Measurements from ENCODE around the gene ZNF541. TPM values are rescaled to one million over a fixed set of nuclear protein-coding genes. Genes with fewer than 3 reads are reported as not detected.
"Not testable (repeated sequence)": the region's sequence is repeated elsewhere in the genome, so short reads cannot be mapped to it uniquely, and the experiment has no call there.

Gene ZNF541
- total RNA-seq, 1 donor from 2014 or later: 0.12 TPM

DNA sequence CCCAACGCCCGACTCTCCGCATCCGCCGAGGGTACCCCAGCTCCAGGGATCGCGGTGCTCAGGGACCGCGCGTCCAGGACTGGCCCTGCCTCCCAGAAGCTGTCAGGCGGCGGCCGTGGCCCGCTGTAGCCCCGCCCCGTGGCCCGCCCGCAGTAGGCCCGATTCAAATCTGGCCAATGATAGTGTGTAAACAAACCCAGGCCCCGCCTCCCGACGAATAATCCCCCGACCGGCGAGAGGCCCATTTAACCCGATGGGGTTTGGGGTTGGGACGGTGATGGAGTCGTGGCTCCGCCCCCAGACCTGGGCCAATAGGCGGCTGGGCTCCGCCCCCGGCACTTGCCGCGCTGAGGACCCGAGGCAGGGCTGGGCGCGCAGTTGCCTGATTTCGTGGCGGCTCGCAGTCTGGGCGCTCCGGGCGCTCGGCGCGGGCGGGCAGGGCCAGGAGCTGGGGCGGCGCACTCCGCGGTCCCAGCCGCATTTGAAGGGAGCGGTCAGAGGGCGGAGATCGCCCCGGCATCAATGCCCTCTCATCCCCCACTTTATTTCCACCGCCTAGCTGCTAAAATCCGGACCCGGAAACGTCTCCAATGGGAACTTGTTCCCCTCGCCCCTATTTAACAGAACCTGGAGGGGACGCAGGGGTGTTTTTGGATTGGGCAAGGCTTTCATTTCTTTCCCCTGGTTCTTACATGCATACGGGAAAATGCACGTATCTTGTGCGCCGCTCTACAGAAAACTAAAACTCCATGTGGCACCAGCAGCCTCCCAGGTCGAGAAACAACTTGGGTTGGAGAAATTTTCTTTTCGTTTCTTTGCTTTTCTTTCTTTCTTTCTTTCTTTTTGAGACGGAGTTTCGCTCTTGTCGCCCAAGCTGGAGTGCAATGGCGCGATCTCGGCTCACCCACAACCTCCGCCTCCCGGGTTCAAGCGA lies 27.6 kb upstream of the ZNF541 start:
- intact Hi-C loops (cut with micrococcal nuclease): loop anchor here (1.0 to 10.0 kb wide), 10 partner anchors 8 to 1524 kb away; partner anchors contain the start of genes DACT3, DHX34, INAFM1 and KPTN

DNA sequence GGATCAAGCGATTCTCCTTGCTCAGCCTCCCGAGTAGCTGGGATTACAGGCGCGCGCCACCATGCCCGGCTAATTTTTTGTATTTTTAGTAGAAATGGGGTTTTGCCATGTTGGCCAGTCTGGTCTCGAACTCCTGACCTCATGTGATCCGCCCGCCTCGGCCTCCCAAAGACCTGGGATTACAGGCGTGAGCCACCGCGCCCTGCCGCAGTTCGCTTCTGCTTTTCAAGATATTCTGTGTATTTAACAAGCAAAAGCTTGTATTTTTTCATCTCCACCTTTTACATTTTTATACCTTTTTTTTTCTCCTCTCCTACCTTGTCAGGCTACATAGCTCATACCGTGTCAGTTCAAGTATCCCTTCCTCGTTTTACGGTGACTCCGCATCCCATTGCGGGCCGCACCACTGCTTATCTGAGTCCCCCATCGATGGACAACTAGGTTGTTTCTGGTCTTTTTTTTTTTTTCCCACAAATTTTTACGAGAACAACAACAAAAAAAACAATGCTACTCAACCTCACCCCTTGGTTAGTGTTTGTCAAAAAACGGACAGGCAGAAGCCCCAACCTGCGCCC lies 26.8 kb upstream of the ZNF541 start:
- intact Hi-C loops (cut with micrococcal nuclease): loop anchor here (1.0 to 10.0 kb wide), 10 partner anchors 9 to 1525 kb away; partner anchors contain the start of genes DACT3, DHX34, INAFM1 and KPTN

GRCh38 chr19:47598407-47599349 lies 25.7 kb upstream of the ZNF541 start:
- intact Hi-C loops (cut with micrococcal nuclease): no loop called here

DNA sequence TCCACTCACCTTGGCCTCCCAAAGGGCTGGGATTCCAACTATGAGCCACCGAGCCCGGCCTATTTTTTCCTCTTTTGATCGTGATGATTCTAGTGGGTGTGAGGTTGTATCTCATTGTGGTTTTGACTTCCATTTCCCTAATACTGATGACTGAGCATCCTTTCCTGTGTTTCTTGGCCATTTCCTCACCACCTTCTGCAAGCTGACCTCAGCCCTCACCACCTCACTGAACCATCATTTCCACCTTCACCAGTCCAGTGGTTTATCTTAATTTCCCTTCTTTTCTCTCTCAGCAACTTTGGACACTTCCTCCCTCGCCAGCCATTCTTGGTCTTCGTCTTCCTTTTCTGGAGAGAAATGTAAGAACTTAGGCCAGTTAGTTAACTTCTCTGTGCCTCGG lies 23.0 kb upstream of the ZNF541 start:
- intact Hi-C loops (cut with micrococcal nuclease): no loop called here

DNA sequence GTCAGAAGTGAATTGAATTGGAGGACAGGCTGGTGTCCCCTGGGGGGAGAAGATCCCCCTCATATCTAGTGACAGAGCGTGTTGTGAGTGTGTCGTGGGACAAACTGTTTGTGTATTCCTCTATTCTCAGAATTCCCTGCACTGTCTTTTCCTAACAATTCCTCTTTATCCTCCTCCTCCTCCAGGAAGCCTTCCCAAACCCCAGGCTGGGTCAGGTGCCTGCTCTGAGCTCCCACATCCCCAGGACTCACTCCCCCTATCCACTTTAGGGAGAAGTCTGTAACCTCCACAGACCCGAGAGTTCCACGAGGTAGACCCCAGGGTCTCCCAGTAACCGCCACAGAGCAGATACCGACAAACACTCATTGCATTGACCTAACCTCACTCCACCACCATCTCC lies 20.9 kb upstream of the ZNF541 start:
- intact Hi-C loops (cut with micrococcal nuclease): no loop called here

GRCh38 chr19:47589824-47590223 lies 16.9 kb upstream of the ZNF541 start:
- intact Hi-C loops (cut with micrococcal nuclease): no loop called here

GRCh38 chr19:47587295-47587694 lies 14.3 kb upstream of the ZNF541 start:
- intact Hi-C loops (cut with micrococcal nuclease): no loop called here

- intact Hi-C loops (cut with micrococcal nuclease): not testable (repeated sequence)
Measured at GRCh38 chr19:47583161-47583560, 10.2 kb upstream of the ZNF541 start.

DNA sequence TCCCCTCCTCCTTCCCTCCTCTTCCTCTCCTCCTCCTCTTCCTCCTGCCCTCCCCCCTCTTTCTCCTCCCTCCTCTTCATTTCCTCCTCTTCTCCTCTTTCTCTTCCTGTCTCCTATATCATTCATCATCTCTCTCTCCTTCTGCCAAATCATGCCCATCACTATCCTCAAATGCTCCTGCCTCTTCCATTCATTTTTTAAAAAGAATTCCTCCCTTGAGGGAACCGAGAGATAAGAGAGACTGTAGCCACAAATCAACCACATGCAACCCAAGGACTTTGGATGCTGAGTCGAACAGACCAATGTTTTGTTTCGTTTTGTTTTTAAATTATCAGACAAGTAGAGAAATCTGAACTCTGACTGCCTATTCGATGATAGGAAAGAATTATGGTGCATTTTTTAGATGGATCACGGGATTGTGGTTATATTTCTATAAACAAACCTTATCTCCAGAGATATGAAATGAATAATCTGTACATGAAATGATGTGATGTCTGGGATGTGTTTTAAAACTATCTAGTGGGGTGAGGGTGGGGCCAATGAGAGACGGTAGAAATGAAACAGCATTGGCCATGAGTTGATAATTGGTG lies 9.5 kb upstream of the ZNF541 start:
- intact Hi-C loops (cut with micrococcal nuclease): no loop called here

GRCh38 chr19:47581605-47582319 lies 8.8 kb upstream of the ZNF541 start:
- intact Hi-C loops (cut with micrococcal nuclease): no loop called here

GRCh38 chr19:47580397-47580796 lies 7.4 kb upstream of the ZNF541 start:
- intact Hi-C loops (cut with micrococcal nuclease): no loop called here

DNA sequence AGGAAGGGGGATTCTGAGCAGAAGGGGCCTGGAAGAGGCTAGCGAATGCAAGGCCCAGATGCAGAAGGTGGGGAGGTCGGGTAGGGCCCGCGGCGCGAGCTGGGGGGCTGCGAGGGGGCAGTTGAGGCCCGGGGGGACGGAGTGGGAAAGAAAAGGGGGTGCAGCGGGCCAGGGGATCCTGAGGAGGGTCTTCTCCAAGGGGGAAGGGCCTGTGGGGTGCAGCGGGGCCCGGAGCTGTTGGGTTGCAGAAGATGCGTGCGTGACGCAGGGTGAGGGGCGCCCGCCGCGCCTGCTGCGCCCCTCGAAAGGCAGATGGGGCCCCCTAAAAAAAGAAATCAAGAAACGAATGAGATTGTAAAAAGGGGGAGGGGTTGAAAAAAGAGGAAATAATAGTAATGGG lies 313 bp downstream of the ZNF541 start:
- intact Hi-C loops (cut with micrococcal nuclease): loop anchor here (1.0 to 2.0 kb wide), 2 partner anchors 28 to 36 kb away; partner anchors contain the start of gene BICRA

GRCh38 chr19:47569331-47569730 lies 3.6 kb downstream of the ZNF541 start:
- intact Hi-C loops (cut with micrococcal nuclease): no loop called here

GRCh38 chr19:47564081-47564480 lies 8.9 kb downstream of the ZNF541 start:
- intact Hi-C loops (cut with micrococcal nuclease): no loop called here

DNA sequence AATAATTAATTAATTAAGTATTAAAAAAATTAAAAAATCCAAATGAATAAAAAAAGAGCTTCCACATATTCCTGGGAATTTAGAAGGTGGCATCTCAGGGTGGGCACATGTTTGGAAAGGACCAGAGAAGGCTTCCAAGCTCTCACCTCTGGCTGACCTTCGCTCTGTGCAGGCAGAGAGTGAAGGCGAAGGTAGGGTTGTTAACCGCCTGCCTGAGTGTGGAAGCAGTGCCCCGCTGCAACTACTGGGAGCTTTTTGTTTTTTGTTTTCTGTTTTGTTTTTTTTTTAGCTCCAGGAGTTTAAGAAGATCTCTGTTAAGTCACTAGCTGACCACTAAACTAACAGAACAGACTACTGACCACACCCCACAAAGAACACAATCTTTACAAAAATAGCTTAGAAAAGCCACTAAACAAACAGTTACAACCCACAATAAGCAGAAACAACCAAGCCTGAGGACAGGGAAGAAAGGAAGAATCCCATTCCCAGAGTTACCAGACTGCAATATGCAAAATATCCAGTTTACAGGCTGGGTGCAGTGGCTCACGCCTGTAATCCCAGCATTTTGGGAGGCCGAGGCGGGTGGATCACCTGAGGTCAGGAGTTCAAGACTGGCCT lies 11.4 kb downstream of the ZNF541 start:
- intact Hi-C loops (cut with micrococcal nuclease): no loop called here

DNA sequence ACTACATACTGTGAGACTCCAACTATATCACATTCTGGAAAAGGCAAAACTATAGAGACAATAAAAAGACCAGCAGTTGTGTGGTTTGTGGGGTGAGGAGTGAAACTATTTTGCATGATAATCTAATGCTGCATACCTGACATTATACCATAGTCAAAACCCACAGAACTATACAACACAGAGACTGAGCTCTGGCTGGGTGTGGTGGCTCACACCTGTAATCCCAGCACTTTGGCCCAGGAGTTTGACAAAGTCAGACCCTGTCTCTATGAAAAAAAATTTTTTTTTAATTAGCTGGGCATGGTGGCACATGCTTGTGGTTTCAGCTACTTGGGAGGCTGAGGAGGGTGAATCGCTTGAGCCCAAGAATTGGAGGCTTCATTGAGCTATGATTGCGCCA lies 11.9 kb downstream of the ZNF541 start:
- intact Hi-C loops (cut with micrococcal nuclease): no loop called here

DNA sequence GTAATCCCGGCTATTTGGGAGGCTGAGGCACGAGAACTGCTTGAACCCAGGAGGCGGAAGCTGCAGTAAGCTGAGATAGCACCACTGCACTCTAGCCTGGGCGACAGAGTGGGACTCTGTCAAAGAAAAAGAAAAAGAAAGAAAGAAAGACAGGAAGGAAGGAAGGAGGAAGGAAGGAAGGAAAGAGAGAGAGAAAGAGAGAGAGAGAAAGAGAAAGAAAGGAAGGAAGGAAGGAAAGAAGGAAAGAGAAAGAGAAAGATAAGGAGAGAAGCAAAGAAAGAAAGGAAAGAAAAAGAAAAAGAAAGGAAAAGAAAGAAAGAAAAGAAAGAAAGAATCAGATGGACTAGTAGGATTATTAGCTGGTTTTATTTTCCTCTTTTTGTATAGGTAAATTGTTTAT lies 22.8 kb downstream of the ZNF541 start:
- intact Hi-C loops (cut with micrococcal nuclease): no loop called here

GRCh38 chr19:47549261-47549862 lies 23.6 kb downstream of the ZNF541 start:
- intact Hi-C loops (cut with micrococcal nuclease): no loop called here

DNA sequence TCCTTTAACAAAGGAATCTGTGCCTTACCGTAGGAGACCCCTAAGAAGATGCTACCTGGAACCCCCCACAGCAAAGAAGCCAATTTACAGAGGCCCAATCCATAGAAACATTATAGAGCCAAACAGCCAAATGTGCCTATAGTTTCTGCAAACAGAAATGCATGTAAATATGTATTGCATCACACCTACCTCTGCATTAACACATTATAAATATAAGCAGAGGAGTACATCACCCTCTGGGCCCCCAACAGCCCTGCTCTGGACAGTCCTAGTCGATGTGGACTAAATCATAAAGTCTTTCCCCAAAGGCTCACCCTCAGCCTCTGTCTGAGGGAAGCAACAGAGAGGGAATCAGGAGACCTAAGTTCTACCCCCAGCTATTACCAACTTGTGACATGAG lies 25.7 kb downstream of the ZNF541 start:
- intact Hi-C loops (cut with micrococcal nuclease): no loop called here

Data from T-helper 1 cell treated with Interleukin-12 subunit alpha and Interleukin-12 subunit beta and Interleukin-4 antibody, amounts not matched to agents 30 ng/mL and 1 ng/mL, for 36 hours (primary cell).